Measurements from ENCODE around the gene COLEC12.

DNA sequence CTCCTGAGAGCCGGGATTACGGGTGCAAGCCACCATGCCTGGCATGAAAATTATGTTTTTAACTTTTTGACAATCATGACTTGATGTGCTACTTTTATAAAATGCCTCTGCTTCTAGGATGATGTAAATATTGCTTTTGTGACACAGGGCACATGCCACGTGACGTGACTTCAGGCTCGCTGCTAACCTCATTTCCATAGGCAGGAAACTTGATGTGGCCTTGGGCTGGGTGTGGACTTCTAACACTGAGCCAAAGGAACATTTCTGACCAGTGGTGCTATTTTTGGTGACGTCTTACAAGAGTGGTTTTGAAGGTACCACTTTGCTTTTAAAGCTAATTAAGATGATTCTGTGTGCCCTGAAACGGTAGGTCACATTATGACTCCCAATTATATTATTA lies 198.4 kb downstream of the COLEC12 start:
- TF ChIP-seq, protein P1, sequence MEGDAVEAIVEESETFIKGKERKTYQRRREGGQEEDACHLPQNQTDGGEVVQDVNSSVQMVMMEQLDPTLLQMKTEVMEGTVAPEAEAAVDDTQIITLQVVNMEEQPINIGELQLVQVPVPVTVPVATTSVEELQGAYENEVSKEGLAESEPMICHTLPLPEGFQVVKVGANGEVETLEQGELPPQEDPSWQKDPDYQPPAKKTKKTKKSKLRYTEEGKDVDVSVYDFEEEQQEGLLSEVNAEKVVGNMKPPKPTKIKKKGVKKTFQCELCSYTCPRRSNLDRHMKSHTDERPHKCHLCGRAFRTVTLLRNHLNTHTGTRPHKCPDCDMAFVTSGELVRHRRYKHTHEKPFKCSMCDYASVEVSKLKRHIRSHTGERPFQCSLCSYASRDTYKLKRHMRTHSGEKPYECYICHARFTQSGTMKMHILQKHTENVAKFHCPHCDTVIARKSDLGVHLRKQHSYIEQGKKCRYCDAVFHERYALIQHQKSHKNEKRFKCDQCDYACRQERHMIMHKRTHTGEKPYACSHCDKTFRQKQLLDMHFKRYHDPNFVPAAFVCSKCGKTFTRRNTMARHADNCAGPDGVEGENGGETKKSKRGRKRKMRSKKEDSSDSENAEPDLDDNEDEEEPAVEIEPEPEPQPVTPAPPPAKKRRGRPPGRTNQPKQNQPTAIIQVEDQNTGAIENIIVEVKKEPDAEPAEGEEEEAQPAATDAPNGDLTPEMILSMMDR (IDR thresholded peaks at IDR 0.05): no peak
- no peak for TF ChIP-seq POLR2AphosphoS5 (IDR thresholded peaks at IDR 0.05; ENCODE audit: low read depth, low read length)
- TF ChIP-seq SIN3A (IDR thresholded peaks at IDR 0.05; ENCODE audit: borderline replicate concordance, insufficient read depth, low read depth, low read length): no peak
- TF ChIP-seq, protein P2, sequence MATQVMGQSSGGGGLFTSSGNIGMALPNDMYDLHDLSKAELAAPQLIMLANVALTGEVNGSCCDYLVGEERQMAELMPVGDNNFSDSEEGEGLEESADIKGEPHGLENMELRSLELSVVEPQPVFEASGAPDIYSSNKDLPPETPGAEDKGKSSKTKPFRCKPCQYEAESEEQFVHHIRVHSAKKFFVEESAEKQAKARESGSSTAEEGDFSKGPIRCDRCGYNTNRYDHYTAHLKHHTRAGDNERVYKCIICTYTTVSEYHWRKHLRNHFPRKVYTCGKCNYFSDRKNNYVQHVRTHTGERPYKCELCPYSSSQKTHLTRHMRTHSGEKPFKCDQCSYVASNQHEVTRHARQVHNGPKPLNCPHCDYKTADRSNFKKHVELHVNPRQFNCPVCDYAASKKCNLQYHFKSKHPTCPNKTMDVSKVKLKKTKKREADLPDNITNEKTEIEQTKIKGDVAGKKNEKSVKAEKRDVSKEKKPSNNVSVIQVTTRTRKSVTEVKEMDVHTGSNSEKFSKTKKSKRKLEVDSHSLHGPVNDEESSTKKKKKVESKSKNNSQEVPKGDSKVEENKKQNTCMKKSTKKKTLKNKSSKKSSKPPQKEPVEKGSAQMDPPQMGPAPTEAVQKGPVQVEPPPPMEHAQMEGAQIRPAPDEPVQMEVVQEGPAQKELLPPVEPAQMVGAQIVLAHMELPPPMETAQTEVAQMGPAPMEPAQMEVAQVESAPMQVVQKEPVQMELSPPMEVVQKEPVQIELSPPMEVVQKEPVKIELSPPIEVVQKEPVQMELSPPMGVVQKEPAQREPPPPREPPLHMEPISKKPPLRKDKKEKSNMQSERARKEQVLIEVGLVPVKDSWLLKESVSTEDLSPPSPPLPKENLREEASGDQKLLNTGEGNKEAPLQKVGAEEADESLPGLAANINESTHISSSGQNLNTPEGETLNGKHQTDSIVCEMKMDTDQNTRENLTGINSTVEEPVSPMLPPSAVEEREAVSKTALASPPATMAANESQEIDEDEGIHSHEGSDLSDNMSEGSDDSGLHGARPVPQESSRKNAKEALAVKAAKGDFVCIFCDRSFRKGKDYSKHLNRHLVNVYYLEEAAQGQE (IDR thresholded peaks at IDR 0.05; ENCODE audit: insufficient read depth in 1 of 2, low read depth in 2 of 2, low read length in 1 of 2): no peak
- TF ChIP-seq TCF7L2 (IDR thresholded peaks at IDR 0.05; ENCODE audit: low read depth, low read length): no peak

Measured in Panc1 (cell line).